Activated gamma-delta T cell treated with Interleukin-2 at 50 U/mL for 16 hours (primary cell): ENCODE data around the gene MGLL.

ENCODE experiments used
- DNase-seq: peaks from one replicate; pipeline ENCODE4 v3.0.0-alpha.2; 2020

The MGLL gene

DNA sequence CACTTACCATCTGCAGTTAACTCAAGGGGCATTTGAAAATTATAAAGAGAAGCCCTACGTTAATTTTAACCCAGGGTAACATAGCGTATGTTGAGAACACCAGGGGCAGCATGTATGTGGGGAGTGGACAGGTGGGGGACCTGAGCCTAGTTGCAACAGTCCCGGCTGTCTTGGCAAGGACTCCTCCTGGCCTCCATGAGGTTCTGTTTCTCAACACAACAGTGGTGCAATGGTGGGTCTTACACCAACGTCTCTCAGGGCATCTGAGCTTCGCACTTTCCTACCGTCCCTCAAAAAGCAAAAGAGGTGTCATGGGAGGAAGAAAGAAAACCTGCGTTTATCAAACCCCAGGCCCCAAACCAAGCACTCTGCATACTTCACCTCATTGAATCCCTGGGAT is 50.6 kb downstream of the MGLL start:
- DNase-seq = no peak

- DNase-seq = no peak
These were observed 51.5 kb downstream of the MGLL start for GRCh38 chr3:127770671-127771355.

DNA sequence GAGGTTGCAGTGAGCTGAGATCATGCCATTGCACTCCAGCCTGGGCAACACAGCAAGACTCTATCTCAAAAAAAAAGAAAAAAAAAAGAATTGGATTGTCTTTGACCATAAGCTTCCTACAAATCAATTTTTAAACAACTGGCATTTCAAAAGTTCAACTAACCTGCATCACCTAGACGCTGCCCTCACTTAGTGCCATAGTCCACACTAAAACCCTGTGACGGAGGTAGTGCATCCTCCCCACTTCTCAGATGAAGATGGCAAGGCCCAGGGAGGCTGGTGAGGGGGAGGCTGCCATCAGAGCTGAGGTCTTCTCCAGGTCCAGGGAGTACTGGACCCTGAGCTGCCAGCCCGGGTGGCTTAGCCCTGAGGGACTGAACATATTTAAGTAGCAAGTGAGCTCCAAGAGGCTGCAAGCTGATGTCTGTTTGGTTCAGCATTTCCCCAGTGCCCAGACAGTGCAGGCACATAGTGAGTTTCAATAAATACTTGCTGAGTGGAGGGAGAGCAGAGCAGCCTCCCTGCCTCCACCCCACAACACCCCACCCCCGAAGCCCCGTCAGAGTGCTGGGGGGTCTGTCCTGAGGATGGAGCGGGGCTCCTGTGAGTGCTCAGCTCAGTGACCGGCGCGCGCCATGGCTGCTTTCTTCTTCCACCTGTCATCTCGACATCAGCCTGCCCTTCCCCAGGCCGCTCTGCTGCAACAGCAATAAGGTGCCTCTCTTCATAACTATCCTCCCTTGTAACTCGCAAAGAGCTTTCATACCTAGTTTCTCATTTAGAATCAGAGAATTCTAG is 52.8 kb downstream of the MGLL start:
- DNase-seq = no peak

- no peak for DNase-seq
These were observed 53.8 kb downstream of the MGLL start for GRCh38 chr3:127768346-127769008.

DNA sequence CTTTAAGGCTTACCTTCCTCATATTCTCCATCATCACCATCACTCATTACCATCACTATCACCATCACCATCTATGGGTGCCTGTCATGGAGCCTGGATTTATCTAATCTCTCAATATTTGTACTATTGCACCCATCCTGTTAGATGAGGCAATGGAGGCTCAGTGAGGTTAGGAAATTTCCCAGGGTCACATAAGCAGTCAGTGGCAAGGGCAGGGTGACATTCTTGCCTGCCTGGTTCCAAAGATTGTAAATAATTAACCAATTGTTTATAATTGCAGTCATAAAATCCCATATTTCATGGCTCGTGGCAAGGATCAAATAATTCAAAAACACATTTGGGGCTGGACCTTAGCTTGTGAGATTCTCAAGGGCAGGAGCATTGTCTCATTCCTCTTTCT is 55.2 kb downstream of the MGLL start:
- no peak for DNase-seq

DNA sequence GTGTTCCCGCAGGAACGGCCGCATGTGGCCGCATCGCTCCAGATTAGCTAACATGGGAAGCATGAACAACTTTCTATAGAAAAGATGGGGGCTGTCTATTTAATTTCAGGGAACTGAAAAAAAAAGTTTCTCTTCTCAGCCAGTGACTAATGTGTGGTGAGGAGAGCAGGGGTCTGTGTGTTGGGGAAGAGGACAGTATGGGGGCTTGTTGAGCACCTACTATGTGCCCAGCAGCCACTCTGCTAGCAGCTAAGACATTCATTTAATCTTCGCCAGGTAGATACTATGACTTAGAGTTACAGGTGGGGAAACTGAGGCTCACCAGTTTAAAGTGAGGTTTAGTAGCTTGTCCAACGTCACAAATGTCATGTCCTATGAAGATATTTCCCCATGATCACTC is 56.6 kb downstream of the MGLL start:
- no peak for DNase-seq

DNA sequence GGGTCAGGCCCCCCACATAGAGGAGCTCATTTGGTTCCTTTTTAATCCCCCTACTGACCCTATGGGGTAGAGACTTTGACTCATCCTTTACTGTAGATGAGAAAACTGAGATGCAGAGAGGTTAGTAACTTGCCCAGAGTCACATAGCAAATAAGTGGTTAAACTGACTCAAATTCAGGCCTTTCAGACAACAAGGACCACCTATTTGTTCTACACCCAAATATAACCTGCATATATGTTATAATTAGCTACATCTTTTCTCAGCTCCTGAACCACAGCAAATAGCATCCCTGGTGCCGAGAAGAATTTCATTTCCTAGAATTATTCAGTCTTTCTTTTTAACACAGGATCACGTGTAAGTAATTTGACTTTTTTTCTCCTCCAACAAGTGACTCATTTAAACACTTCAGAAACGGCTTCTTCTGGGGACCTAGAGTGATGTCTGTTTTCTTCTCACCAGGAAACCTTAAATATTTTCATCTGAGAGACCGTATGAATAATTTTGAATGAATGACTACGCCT is 57.4 kb downstream of the MGLL start:
- DNase-seq = no peak

GRCh38 chr3:127764301-127764700 is 58.0 kb downstream of the MGLL start:
- DNase-seq = no peak

- no peak for DNase-seq
These were observed 58.5 kb downstream of the MGLL start for GRCh38 chr3:127763816-127764215.

- DNase-seq = no peak
These were observed 59.0 kb downstream of the MGLL start for GRCh38 chr3:127763337-127763736.

DNA sequence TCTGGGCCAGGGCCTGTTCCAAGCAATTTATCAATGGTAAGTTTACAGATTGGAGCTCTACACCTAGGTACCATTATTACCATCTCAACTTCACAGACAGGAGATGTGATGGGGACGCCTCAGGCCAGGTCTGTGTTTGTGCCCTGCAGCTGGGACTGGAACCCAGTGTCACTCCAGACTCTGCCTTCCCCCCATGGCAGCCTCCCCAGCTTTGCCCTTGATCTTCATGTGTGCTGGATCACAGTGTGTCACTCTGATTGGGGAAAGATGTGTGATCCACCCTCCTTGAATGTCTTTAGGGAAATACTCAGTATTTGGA is 59.6 kb downstream of the MGLL start:
- DNase-seq = no peak

GRCh38 chr3:127762077-127762786 is 60.1 kb downstream of the MGLL start:
- DNase-seq = no peak

GRCh38 chr3:127761441-127761801 is 60.9 kb downstream of the MGLL start:
- DNase-seq = no peak

DNA sequence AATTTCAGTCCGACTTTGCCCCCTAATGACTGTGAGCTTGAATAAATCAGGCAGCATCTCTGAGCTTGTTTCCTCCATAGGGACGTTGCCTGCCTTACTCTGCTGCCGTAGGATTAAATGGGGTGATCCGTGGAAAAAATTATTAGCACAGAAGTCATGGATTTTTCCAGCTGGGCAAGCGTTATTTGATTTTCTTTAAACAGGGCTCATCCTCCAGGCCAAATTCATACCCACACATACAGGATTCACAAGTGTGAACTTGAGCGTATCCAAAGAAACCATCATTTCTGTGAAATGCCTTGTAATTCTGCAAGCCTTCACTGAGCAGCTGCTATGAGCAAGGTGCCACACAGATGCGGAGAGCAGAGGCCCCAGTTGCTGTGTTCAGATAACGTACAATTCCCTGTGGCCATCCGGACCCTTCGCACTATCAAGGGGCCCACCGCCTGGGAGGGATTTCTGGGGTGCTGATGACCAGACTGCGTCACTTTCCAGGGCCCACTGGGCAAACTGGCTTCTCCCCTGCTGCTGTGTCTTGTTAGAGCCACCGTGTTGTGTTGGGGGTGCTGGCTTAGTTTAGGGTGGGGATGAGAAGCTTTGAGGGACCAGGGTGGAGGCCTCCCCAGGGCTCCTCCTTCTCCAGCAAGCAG is 61.4 kb downstream of the MGLL start:
- DNase-seq = no peak

DNA sequence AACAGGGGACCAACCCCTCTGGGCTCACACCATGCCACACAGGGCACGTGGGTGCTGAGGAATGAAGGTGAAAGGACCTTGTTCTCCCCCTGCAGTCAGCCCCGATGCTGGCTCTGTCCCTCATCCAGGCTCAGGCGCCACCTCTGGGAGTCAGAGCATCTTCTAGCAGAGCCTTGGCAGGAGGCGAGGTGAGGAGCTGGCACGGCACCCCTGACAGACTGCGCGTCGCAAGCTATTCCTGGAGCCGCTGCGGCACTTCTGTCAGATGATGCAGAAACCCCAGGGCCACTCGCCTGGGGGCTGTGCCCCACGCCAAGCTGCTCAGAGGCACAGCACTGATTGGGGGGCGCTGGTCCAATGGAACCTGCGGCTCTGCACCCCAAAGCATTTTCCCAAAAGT is 62.0 kb downstream of the MGLL start:
- no peak for DNase-seq

DNA sequence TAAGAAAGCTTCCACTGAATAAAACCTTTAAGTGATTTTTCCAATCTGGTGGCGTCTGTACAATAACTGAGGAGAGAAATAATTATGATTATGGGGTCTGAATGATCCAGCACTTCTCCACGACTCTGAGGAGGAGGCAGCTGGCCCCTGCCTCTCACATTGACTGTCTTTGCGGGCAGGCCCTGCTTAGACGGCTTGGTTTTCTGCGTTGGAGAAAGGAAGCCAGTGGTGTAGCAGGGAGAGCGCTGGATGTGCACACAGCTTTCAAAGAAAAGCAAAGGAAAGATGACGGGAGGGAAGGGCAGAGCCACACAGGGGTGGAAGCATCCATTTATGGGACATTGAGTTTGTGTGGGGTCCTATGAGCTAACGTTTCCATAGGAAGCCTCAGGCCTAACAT is 62.5 kb downstream of the MGLL start:
- DNase-seq = no peak

DNA sequence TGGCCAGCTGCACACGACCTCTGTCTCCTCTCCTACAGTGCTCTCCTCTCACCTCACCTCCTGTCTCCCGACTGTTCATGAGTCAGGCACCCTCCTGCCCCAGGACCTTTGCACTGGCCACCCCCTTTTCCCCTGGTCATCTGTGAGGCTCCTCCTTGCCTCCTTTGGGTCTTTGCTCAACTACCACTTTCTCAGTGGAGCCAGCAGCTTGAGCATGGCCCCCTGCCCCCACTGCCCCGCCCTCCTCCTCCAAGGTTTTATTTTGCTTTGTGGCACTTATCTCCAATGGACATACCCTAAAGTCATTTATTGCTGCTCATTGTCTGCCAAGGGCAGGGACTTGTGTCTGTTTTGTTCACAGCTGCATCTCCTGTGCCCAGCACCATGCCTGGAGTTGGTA is 64.3 kb downstream of the MGLL start:
- DNase-seq = no peak

- no peak for DNase-seq
These were observed 67.0 kb downstream of the MGLL start for GRCh38 chr3:127755305-127755681.

- DNase-seq = no peak
These were observed 67.7 kb downstream of the MGLL start for GRCh38 chr3:127754411-127755304.

- DNase-seq = no peak
These were observed 68.4 kb downstream of the MGLL start for GRCh38 chr3:127753898-127754410.

DNA sequence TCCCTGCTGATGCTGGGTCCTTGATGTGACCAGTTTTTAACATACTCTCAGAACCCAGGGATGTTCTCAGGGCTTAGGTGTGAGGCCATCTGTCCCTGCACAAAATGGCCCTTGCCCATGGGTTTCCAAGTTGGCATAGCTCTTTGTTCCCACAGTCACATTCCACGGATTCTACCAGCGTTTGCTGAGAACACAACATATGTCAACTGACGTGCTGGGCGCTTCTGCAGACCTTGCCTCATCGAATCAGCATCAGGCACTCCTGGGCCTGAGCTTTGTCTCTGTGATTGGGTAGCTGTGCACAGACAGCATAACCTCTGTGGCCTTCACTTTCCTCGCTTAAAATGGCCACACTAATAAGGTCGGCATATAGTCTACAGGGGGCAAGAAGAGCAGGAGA is 69.0 kb downstream of the MGLL start:
- no peak for DNase-seq

- no peak for DNase-seq
These were observed 70.5 kb downstream of the MGLL start for GRCh38 chr3:127751782-127752181.
